Omental fat pad (tissue), 4 donors: ENCODE measurements around the gene TBXAS1. TPM values are rescaled to one million over a fixed set of nuclear protein-coding genes. Genes with fewer than 3 reads are reported as not detected.

ENCODE experiments used
- ATAC-seq: fragments of 150-250 bp; one replicate; pipeline ENCODE4 v1.9.1; 2016; ENCODE audit warnings: mild to moderate bottlenecking, moderate library complexity; ENCODE audit not compliant: low FRiP score
- DNase-seq: peaks from one replicate; pipeline ENCODE4 v3.0.0-alpha.2; 2019; ENCODE audit warnings: low spot score
- total RNA-seq, 4 donors: library from RNA; depleted of rRNA; stranded (reverse); fragments of >200 nt; gene quantifications; one replicate each; pipeline ENCODE4 v1.1.0, GENCODE V29; 2016
- TF ChIP-seq, protein P1 (sequence below), 3 donors: fragments of 450-650 bp; IDR thresholded peaks; one replicate each; pipeline ENCODE4 v1.5.1; 2016 to 2017; ENCODE audit warnings: antibody characterized with exemption in 3 of 3, mild to moderate bottlenecking in 3 of 3, moderate library complexity in 2 of 3

Gene TBXAS1
- total RNA-seq, 4 donors from 2014 or later = 22.2 to 63.4 (median 48.6) TPM

DNA sequence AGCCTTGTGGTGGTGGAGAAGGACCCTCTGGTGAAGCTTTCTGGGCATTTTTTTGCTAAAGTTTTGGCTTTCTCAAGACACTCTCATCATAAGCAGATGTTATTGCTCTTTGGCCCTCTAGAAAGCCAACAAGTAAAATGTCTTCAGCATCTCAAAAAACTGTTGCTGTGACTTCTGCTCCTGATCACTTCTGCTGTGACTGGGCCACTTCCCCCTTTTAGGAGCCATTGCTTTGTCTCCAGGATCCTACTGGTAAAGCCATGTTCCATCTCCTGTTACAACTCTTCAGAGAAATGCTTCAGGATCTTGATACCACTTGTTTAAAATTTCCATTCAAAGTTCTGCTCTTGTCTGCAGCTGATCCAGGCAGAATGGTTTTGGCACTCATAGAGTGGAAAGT lies 222.8 kb downstream of the TBXAS1 start:
- no peak for DNase-seq
- TF ChIP-seq, protein P1, sequence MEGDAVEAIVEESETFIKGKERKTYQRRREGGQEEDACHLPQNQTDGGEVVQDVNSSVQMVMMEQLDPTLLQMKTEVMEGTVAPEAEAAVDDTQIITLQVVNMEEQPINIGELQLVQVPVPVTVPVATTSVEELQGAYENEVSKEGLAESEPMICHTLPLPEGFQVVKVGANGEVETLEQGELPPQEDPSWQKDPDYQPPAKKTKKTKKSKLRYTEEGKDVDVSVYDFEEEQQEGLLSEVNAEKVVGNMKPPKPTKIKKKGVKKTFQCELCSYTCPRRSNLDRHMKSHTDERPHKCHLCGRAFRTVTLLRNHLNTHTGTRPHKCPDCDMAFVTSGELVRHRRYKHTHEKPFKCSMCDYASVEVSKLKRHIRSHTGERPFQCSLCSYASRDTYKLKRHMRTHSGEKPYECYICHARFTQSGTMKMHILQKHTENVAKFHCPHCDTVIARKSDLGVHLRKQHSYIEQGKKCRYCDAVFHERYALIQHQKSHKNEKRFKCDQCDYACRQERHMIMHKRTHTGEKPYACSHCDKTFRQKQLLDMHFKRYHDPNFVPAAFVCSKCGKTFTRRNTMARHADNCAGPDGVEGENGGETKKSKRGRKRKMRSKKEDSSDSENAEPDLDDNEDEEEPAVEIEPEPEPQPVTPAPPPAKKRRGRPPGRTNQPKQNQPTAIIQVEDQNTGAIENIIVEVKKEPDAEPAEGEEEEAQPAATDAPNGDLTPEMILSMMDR (IDR thresholded peaks at IDR 0.05) = no peak

GRCh38 chr7:140053812-140054539 lies 224.9 kb downstream of the TBXAS1 start:
- TF ChIP-seq, protein P1 (IDR thresholded peaks at IDR 0.05) = no peak
- DNase-seq = no peak
- no peak for ATAC-seq

More for the DNA sequence above, 222.8 kb downstream of the TBXAS1 start:
- ATAC-seq = no peak

DNA sequence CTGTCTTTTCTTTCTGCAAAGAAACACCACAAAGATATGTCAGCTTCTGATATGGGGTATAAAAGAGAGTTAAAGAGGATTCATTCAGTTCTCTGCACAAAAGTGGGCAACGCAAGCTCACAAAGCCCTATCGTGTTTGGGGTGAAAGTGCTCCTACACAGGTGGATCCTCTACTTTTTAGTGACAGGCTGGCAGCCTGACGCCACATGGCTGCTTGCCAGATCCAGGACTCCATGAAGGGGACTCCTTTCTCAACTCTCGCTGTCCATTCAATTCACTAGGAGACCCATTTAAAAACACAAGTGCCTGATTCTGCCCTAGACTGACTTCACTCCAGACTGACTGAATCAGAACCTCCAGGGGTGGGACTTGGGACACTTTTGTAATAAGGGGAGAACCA lies 225.7 kb downstream of the TBXAS1 start:
- TF ChIP-seq, protein P1 (IDR thresholded peaks at IDR 0.05) = no peak
- no peak for DNase-seq
- ATAC-seq = no peak

- ATAC-seq (no peak), DNase-seq (no peak)
- TF ChIP-seq, protein P1 (IDR thresholded peaks at IDR 0.05) = no peak
Measured at GRCh38 chr7:140055833-140056232, 226.8 kb downstream of the TBXAS1 start.

DNA sequence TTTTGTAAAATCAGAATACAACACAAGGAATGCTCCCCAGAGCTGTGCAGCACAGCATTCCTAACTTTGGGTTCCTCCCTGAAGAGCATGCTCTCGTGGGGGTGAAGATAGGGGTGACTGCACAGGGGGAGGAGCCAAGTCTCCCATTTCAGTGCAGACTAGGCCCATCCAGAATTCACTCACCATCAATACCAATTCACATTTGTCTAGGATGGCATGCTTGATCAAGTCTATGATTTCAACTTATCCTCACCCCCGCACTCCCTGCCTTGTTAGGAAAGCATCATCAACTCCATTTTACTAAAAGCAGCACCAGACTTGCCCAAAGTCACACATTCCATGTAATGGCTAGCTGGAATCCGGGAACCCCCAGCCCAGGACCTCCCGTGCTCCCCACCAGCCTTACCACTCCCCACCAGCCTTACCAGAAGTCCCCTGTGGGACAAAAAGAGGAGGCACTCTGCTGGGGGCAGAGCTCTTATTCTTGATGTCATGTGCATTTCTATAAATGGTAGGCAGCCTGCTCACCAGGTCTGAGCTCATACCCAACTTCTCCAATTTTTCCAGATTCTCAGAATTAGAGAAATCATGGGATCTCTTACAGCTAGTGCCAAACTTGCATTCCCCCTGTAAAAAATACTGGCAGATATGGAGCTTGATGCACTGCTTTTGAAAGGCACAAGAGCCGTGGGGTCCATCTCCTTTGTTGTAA lies 227.5 kb downstream of the TBXAS1 start:
- ATAC-seq = no peak
- TF ChIP-seq, protein P1 (IDR thresholded peaks at IDR 0.05) = no peak

GRCh38 chr7:140057143-140057535 lies 228.1 kb downstream of the TBXAS1 start:
- DNase-seq (no peak), ATAC-seq (no peak)
- TF ChIP-seq, protein P1 (IDR thresholded peaks at IDR 0.05) = no peak

More for the DNA sequence above, 227.5 kb downstream of the TBXAS1 start:
- no peak for DNase-seq
